Naive thymus-derived CD8-positive, alpha-beta T cell (primary cell): ENCODE results near the gene MIPEP. TPM values are rescaled to one million over a fixed set of nuclear protein-coding genes. Genes with fewer than 3 reads are reported as not detected.

ENCODE experiments used
- ATAC-seq, 2 donors: fragments of 150-1000 bp; cut with Tn5 transposase in 1 of 2; sonication (Bioruptor Pico), chemical (Tn5 transposase) in 1 of 2; 1 replicate in 1 of 2; 2 replicates in 1 of 2; pipeline ENCODE4 v1.10.0; 2021; ENCODE audit warnings: mild to moderate bottlenecking in 2 of 2, moderate library complexity in 2 of 2
- POLR2A ChIA-PET: fragments of 350-600 bp; sonication (Branson Sonifier 250); formaldehyde crosslinking; loops from one replicate; lab custom pipeline; 2021; ENCODE audit warnings: antibody characterized with exemption; lab: Charles Lee
- DNase-seq, 10 donors: peaks; one replicate each; pipeline versions ENCODE4 v3.0.0 to v3.0.0-alpha.2; 2020 to 2022
- H3K27ac Mint-ChIP-seq, 10 donors: one replicate each; pipeline ENCODE4 v1.8.0; 2020 to 2022; ENCODE audit warnings: mild to moderate bottlenecking in 10 of 10, mixed read lengths in 10 of 10, moderate library complexity in 4 of 10, inconsistent platforms in 1 of 10
- H3K27me3 Mint-ChIP-seq, 5 donors: one replicate each; pipeline ENCODE4 v1.8.0; 2021 to 2022; ENCODE audit warnings: mixed read lengths in 5 of 5
- H3K36me3 Mint-ChIP-seq, 3 donors: one replicate each; pipeline ENCODE4 v1.8.0; 2020 to 2022; ENCODE audit warnings: mixed read lengths in 3 of 3, mild to moderate bottlenecking in 2 of 3, inconsistent platforms in 1 of 3
- H3K4me1 Mint-ChIP-seq, 4 donors: one replicate each; pipeline ENCODE4 v1.8.0; 2021 to 2022; ENCODE audit warnings: mixed read lengths in 4 of 4
- H3K4me3 Mint-ChIP-seq, 10 donors: one replicate each; pipeline ENCODE4 v1.8.0; 2020 to 2022; ENCODE audit warnings: mild to moderate bottlenecking in 10 of 10, mixed read lengths in 10 of 10, moderate library complexity in 6 of 10, inconsistent platforms in 1 of 10
- H3K9me3 Mint-ChIP-seq, 9 donors: one replicate each; pipeline ENCODE4 v1.8.0; 2020 to 2022; ENCODE audit warnings: mixed read lengths in 9 of 9, mild to moderate bottlenecking in 3 of 9, inconsistent platforms in 1 of 9, moderate library complexity in 1 of 9
- polyA plus RNA-seq, 3 donors: library from polyadenylated mRNA; unstranded; fragments of 300-500 nt; fragmentation: Illumina TruSeq; gene quantifications; one replicate each; pipeline ENCODE4 v1.2.3, GENCODE V29; 2021
- total RNA-seq, 8 experiments: library from RNA in 2 of 8; stranded (reverse) in 2 of 8; gene quantifications; one replicate each; pipeline ENCODE4 v1.2.3 and lab custom pipeline; 2021 to 2026

The MIPEP gene
- total RNA-seq, result 10 to 100 TPM in 1 of 2 experiments, 1 to 10 TPM in 1; 9.4 to 11.2 TPM
- 10 to 100 TPM; 14.0 to 16.6 (median 16.2) TPM for polyA plus RNA-seq
- 7.3 to 20.9 (median 14.1) reads per million in 6 experiments for total RNA-seq (lab: John Stamatoyannopoulos, UW)

DNA sequence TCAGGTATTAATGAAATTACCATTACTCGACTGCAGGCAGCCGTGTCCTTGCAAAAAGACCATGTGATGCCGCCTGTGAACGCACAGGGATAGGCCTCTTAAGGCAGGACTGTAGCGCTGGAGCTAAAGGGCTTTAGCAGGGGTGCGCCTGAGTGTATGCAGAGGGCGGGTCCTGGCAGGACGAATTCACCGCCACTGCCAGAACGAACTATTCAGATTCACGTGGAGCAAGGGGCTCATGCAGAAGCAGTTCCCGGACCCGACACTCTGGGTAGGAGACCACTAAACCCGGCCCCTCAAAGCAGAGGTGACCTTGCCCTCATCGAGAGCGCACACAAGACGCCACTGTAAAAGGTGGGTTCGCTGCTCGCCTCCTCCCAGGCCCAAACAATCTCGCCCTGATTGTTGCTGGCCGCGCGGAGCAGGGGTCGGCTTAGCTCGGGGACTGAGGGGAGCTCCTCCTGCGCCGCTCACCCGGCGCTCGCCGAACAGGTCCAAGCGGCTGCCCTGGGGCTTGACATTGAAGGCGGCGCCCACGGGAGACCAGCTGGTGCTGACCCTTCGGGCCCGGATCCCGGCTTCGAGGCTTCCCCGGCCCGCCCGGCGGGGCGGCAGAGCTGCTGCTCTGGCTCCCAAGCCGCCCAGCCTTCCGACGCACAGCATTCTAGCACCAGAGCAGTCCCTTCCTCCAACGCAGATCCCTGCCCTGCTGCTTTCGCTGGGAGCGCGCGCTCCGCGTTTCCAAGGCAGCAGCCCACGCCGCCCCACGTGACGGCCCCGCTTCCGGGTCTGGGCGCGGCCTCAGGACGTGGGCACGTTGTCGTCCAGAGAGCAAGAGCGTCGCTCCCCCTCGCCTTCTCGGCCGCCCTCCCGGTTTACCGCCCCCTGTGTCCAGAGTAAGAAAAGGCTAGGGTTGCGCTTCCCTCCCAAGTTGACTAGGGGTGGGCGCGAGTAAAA, at the start of gene MIPEP:
Gene MIPEP, minus strand, starts transcription at position 743 of the 957 bp plus-strand sequence. Its CDS starts 80 bp downstream, at position 663.
- H3K4me1 Mint-ChIP-seq, result peaks cover 11 to 29% (median 27%) of the 10 kb centered on the region in 4 donors
- H3K4me3 Mint-ChIP-seq, result peak within 1 kb of the TSS; percentile 85 to 98 (median 91)
- POLR2A ChIA-PET, result interaction anchor here (1.7 kb wide), 1 partner anchor 310 kb away, joined by 4 read pairs; no protein-coding TSS in a partner anchor
- H3K27ac Mint-ChIP-seq, result peak within 1 kb of the TSS; percentile 66 to 93 (median 88)
- H3K27me3 Mint-ChIP-seq, result peaks cover 0 to 2% (median 0%) of the 10 kb centered on the region in 5 donors
- ATAC-seq (peak; percentile 93 to 95), DNase-seq (peak; percentile 77 to 92 (median 85))
- H3K9me3 Mint-ChIP-seq, result no peaks in the 10 kb centered on the region
- peaks cover 0 to 9% (median 0%) of the 10 kb centered on the region in 3 donors for H3K36me3 Mint-ChIP-seq

DNA sequence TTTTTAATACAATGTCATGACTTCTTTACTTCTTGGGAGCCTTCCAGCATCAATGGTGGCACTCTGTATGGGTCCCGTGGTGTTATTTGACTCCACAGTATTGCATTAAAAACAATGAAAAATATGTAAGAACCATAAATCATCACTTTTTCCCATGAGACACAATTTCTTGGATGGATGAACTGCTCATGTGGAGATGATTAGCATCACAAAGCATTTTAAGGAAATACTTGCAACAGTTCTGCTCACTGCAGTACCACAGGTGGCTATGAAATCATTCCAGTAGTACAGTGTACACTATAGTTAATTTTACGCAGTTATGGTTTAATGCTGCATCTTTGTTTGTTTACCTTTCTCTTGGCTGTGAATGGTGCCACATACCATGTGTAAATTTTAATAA, 45.3 kb upstream of the MIPEP start:
- Mint-ChIP-seq H3K4me1 (no peaks in the 10 kb centered on the region), H3K27me3 (peaks cover 27 to 60% (median 43%) of the 10 kb centered on the region in 5 donors), H3K9me3 (peaks cover 2 to 23% (median 10%) of the 10 kb centered on the region in 9 donors), H3K4me3 (no peak overlapping the region), H3K27ac (no peak overlapping the region), H3K36me3 (peaks cover 0 to 3% (median 2%) of the 10 kb centered on the region in 3 donors)
- POLR2A ChIA-PET, result no interaction called here
- DNase-seq (no peak), ATAC-seq (no peak)

- no peak for DNase-seq
- H3K27ac Mint-ChIP-seq, result no peak overlapping the region
- POLR2A ChIA-PET, result no interaction called here
- no peaks in the 10 kb centered on the region for H3K9me3 Mint-ChIP-seq
- no peak overlapping the region for H3K4me3 Mint-ChIP-seq
- no peaks in the 10 kb centered on the region for H3K4me1 Mint-ChIP-seq
- peaks cover 5 to 30% (median 17%) of the 10 kb centered on the region in 5 donors for H3K27me3 Mint-ChIP-seq
- ATAC-seq, result no peak
- H3K36me3 Mint-ChIP-seq, result no peaks in the 10 kb centered on the region
These were observed 39.8 kb upstream of the MIPEP start for GRCh38 chr13:23928985-23929384.

GRCh38 chr13:23923031-23923430, 33.8 kb upstream of the MIPEP start:
- Mint-ChIP-seq H3K36me3 (peaks cover 0 to 6% (median 0%) of the 10 kb centered on the region in 3 donors), H3K4me3 (no peak overlapping the region), H3K4me1 (no peaks in the 10 kb centered on the region), H3K9me3 (peaks cover 0 to 6% (median 0%) of the 10 kb centered on the region in 9 donors), H3K27ac (no peak overlapping the region), H3K27me3 (peaks cover 4 to 21% (median 11%) of the 10 kb centered on the region in 5 donors)
- ATAC-seq (no peak), DNase-seq (no peak)
- POLR2A ChIA-PET, result interaction anchor here (0.7 kb wide), 1 partner anchor 184 kb away, joined by 3 read pairs; no protein-coding TSS in a partner anchor

DNA sequence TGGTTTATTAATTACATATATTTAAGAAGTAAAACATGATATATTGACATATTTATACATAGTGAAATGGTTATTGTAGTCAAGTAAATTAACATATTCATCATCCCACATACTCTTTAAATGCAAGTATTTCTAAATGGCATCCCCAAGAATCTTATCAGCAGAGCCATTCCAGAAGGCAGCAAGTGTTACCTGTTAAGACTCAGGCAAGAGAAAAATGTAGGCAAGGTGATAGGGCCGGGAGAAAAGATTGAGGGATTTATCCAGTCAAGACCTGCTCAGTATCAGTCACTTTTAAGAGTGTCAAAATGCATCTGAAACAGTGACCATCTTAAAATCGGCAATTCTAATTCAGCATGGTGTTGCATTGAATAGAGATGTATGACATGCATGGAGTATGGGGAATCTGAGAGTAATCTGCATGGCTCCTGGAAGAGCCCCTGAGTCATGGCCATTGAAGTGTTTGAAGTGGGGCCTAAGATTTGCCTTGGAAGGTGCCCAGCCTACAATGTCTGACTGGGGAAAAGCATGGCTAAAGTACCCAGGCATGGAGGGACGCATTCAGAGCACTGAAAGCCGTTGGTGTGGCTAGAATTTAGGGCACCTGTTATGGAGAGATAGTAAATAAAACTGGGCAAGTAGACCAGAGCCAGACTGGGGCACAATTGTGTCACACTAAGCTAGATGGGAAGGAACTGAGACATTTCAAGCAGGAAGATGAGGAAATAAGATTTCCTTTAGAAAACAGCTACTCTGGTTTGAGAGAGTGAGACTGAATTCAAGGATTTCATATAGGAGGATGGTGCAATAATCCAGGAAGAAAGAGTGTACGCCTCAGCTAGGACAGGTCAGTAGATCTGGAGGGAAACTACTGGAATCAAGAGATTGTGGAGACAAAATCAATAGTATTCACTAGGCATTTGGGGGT, 33.1 kb upstream of the MIPEP start:
- H3K4me3 Mint-ChIP-seq, result no peak overlapping the region
- H3K27me3 Mint-ChIP-seq, result peaks cover 7 to 27% (median 16%) of the 10 kb centered on the region in 5 donors
- H3K4me1 Mint-ChIP-seq, result no peaks in the 10 kb centered on the region
- H3K9me3 Mint-ChIP-seq, result peaks cover 0 to 6% (median 0%) of the 10 kb centered on the region in 9 donors
- H3K27ac Mint-ChIP-seq, result no peak overlapping the region
- ATAC-seq (no peak), DNase-seq (no peak)
- peaks cover 0 to 6% (median 0%) of the 10 kb centered on the region in 3 donors for H3K36me3 Mint-ChIP-seq
- POLR2A ChIA-PET, result interaction anchor here (0.7 kb wide), 1 partner anchor 185 kb away, joined by 3 read pairs; no protein-coding TSS in a partner anchor

DNA sequence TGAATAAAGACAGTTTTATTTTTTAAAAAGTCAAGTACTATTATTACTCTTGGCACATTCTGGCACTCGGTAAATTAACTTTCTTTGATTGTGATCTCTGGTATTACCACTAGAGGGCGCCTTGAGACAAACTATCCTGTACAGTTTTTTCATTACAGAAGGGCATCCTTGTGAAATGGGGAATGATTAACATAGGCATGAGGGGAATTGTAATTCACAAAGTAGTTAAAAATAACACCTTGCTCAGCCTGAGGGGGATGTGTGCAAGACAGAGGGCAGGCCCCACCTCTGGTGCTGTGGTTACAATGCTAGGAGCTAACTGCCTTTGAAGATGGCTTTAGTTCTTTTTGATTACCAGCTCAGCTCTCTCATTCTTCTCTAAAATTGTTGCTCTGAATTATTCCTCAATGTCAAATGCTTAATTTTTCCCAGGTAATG, 32.3 kb upstream of the MIPEP start:
- Mint-ChIP-seq H3K27me3 (peaks cover 10 to 33% (median 22%) of the 10 kb centered on the region in 5 donors), H3K9me3 (peaks cover 0 to 6% (median 0%) of the 10 kb centered on the region in 9 donors), H3K27ac (no peak overlapping the region), H3K4me1 (no peaks in the 10 kb centered on the region), H3K4me3 (no peak overlapping the region), H3K36me3 (peaks cover 0 to 6% (median 0%) of the 10 kb centered on the region in 3 donors)
- POLR2A ChIA-PET, result no interaction called here
- peak in 4 of 10 donors; percentile 5 to 33 (median 26) for DNase-seq
- ATAC-seq, result no peak

- Mint-ChIP-seq H3K27me3 (peaks cover 11 to 38% (median 28%) of the 10 kb centered on the region in 5 donors), H3K27ac (no peak overlapping the region), H3K9me3 (peaks cover 0 to 6% (median 0%) of the 10 kb centered on the region in 9 donors), H3K4me1 (no peaks in the 10 kb centered on the region), H3K36me3 (peaks cover 0 to 6% (median 0%) of the 10 kb centered on the region in 3 donors), H3K4me3 (no peak overlapping the region)
- POLR2A ChIA-PET, result no interaction called here
- no peak for DNase-seq
- no peak for ATAC-seq
These were observed 29.8 kb upstream of the MIPEP start for GRCh38 chr13:23919006-23919405.

DNA sequence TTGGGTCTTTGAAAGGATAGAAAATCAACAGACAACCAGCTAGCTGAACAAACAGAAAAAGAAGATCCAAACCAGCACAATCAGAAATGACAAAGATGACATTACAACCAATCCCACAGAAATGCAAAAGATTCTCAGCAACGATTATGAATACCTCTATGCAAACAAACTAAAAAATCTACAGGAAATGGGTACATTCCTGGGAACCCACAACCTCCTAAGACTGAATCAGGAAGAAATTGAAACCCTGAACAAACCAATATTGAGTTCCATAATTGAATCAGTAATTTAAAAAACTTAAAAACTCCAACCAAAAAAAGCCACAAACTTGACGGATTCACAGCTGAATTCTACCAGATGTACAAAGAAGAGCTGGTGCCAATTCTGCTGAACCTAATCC, 29.0 kb upstream of the MIPEP start:
- Mint-ChIP-seq H3K27ac (no peak overlapping the region), H3K27me3 (peaks cover 10 to 39% (median 28%) of the 10 kb centered on the region in 5 donors), H3K4me3 (no peak overlapping the region), H3K36me3 (peaks cover 0 to 6% (median 0%) of the 10 kb centered on the region in 3 donors), H3K9me3 (peaks cover 0 to 6% (median 0%) of the 10 kb centered on the region in 9 donors), H3K4me1 (no peaks in the 10 kb centered on the region)
- DNase-seq (no peak), ATAC-seq (no peak)
- POLR2A ChIA-PET, result no interaction called here

GRCh38 chr13:23915308-23915707, 26.1 kb upstream of the MIPEP start:
- Mint-ChIP-seq H3K36me3 (no peaks in the 10 kb centered on the region), H3K4me3 (no peak overlapping the region), H3K27ac (no peak overlapping the region), H3K9me3 (no peaks in the 10 kb centered on the region), H3K4me1 (peaks cover 0 to 2% (median 0%) of the 10 kb centered on the region in 4 donors), H3K27me3 (peaks cover 11 to 58% (median 18%) of the 10 kb centered on the region in 5 donors)
- POLR2A ChIA-PET, result no interaction called here
- no peak for ATAC-seq
- DNase-seq, result no peak

- peaks cover 8 to 49% (median 10%) of the 10 kb centered on the region in 5 donors for H3K27me3 Mint-ChIP-seq
These were observed 23.3 kb upstream of the MIPEP start for GRCh38 chr13:23912469-23912868.

DNA sequence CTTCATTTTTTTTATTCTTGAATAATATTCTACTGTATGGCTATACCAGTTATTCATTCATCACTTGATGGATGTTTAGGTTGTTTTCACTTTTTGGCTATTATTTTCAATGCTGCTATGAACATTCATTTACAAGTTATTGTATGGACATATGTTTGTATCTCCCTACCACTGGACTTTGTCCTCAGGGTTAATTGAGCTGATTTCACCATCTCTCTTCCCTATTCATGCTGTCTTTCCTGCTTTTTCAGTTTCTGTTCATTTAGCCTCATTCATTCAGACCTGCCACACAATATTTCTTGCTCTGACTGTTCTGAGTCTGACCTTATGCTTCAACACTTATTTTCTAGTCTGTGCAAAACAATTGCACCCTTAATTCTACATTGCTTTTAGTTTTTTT, 20.4 kb upstream of the MIPEP start:
- Mint-ChIP-seq H3K27me3 (peaks cover 8 to 43% (median 15%) of the 10 kb centered on the region in 5 donors), H3K9me3 (no peaks in the 10 kb centered on the region), H3K27ac (no peak overlapping the region), H3K36me3 (no peaks in the 10 kb centered on the region), H3K4me3 (no peak overlapping the region), H3K4me1 (peaks cover 0 to 2% (median 0%) of the 10 kb centered on the region in 4 donors)
- ATAC-seq, result no peak
- POLR2A ChIA-PET, result no interaction called here
- no peak for DNase-seq

More at GRCh38 chr13:23912469-23912868, 23.3 kb upstream of the MIPEP start:
- DNase-seq (no peak), ATAC-seq (no peak)
- POLR2A ChIA-PET, result no interaction called here
- Mint-ChIP-seq H3K4me3 (no peak overlapping the region), H3K9me3 (no peaks in the 10 kb centered on the region), H3K27ac (no peak overlapping the region), H3K4me1 (peaks cover 0 to 2% (median 0%) of the 10 kb centered on the region in 4 donors), H3K36me3 (no peaks in the 10 kb centered on the region)

GRCh38 chr13:23905766-23906165, 16.6 kb upstream of the MIPEP start:
- H3K4me1 Mint-ChIP-seq, result peaks cover 4 to 7% (median 5%) of the 10 kb centered on the region in 4 donors
- no peak overlapping the region for H3K27ac Mint-ChIP-seq
- DNase-seq (no peak), ATAC-seq (no peak)
- POLR2A ChIA-PET, result no interaction called here
- H3K27me3 Mint-ChIP-seq, result peaks cover 23 to 55% (median 45%) of the 10 kb centered on the region in 5 donors
- peaks cover 0 to 2% (median 0%) of the 10 kb centered on the region in 3 donors for H3K36me3 Mint-ChIP-seq
- H3K4me3 Mint-ChIP-seq, result no peak overlapping the region
- no peaks in the 10 kb centered on the region for H3K9me3 Mint-ChIP-seq
